A673 (cell line): ENCODE measurements around the gene POLR2B. TPM values are rescaled to one million over a fixed set of nuclear protein-coding genes. Genes with fewer than 3 reads are reported as not detected.
A peak's percentile ranks its signal among the peaks of the same experiment; 100 is the strongest.

Source experiments
- BruUV-seq: library from RNA; stranded (reverse); fragments of 400-500 nt; replicated peaks from 2 replicates; lab custom pipeline; 2021; lab: Mats Ljungman, UMichigan
- CTCF ChIA-PET: fragments of 300-600 bp; sonication (Branson Sonifier 250); formaldehyde crosslinking; loops from one replicate; lab custom pipeline; 2022; ENCODE audit warnings: antibody characterized with exemption; lab: Charles Lee
- POLR2A ChIA-PET: fragments of 300-600 bp; sonication (Branson Sonifier 250); formaldehyde crosslinking; loops from one replicate; lab custom pipeline; 2022; ENCODE audit warnings: antibody characterized with exemption; ENCODE audit not compliant: low non-redundant PET; lab: Charles Lee
- DNase-seq: peaks from one replicate; pipeline ENCODE4 v3.0.0-alpha.2; 2015; ENCODE audit warnings: low spot score
- H3K27ac ChIP-seq: fragments of 200-600 bp; sonication (generic); 2 replicates; pipeline ENCODE4 v1.5.1; 2016; ENCODE audit warnings: mixed run types, low read depth, mild to moderate bottlenecking, mixed read lengths, antibody characterized with exemption, low read length; ENCODE audit not compliant: poor library complexity, severe bottlenecking
- H3K27me3 ChIP-seq: fragments of 200-600 bp; sonication (generic); replicated peaks from 2 replicates; pipeline ENCODE4 v1.6.1; 2017; ENCODE audit warnings: mixed run types, low read depth, mild to moderate bottlenecking, mixed read lengths, antibody characterized with exemption, low read length; ENCODE audit not compliant: insufficient read depth, poor library complexity
- H3K36me3 ChIP-seq: fragments of 200-600 bp; sonication (generic); 2 replicates; pipeline ENCODE4 v1.6.1; 2016; ENCODE audit warnings: mixed run types, mild to moderate bottlenecking, mixed read lengths, antibody characterized with exemption, low read length; ENCODE audit not compliant: insufficient read depth, poor library complexity, severe bottlenecking
- H3K4me1 ChIP-seq: fragments of 200-600 bp; sonication (generic); 2 replicates; pipeline ENCODE4 v1.6.1; 2017; ENCODE audit warnings: mixed run types, mild to moderate bottlenecking, mixed read lengths, antibody characterized with exemption, low read length; ENCODE audit not compliant: insufficient read depth, poor library complexity, severe bottlenecking
- H3K4me3 ChIP-seq: fragments of 200-600 bp; sonication (generic); 2 replicates; pipeline ENCODE4 v1.5.1; 2016; ENCODE audit warnings: low read depth, mixed run types, mild to moderate bottlenecking, mixed read lengths, low read length; ENCODE audit not compliant: poor library complexity, severe bottlenecking
- H3K9me3 ChIP-seq: fragments of 200-600 bp; sonication (generic); 2 replicates; pipeline ENCODE4 v1.6.1; 2016; ENCODE audit warnings: mixed run types, low read depth, mild to moderate bottlenecking, mixed read lengths, antibody characterized with exemption, low read length; ENCODE audit not compliant: poor library complexity, severe bottlenecking
- EZH2 ChIP-seq: fragments of 200-600 bp; sonication (generic); IDR thresholded peaks from 2 replicates; pipeline ENCODE4 v1.6.1; 2017; ENCODE audit warnings: borderline replicate concordance, low read depth, mild to moderate bottlenecking, mixed read lengths, antibody characterized with exemption, low read length; ENCODE audit not compliant: poor library complexity, severe bottlenecking
- intact Hi-C: fragments of 100-400 bp; cut with micrococcal nuclease; formaldehyde crosslinking; loops from one replicate; pipeline ENCODE4 v1.10.0; 2022; ENCODE audit not compliant: unreplicated experiment
- total RNA-seq: library from RNA; stranded (reverse); gene quantifications from 2 replicates; pipeline ENCODE4 v1.2.3, GENCODE V29; 2021
- TF ChIP-seq, protein P1 (sequence below): fragments of 300-800, 200-600 bp; sonication (generic); conservative IDR thresholded peaks from 2 replicates; pipeline ENCODE4 v1.5.1; 2017; ENCODE audit warnings: low read depth, mild to moderate bottlenecking, antibody characterized with exemption, low read length, moderate library complexity, mixed read lengths

The POLR2B gene
- total RNA-seq, 1 experiment from 2014 or later = 71.9 TPM

GRCh38 chr4:56977321-56978012 lies 1.2 kb upstream of the POLR2B start, which contains the start of gene NOA1:
Gene NOA1 (minus strand): TSS chr4:56977606. CDS start chr4:56977585, 21 bp downstream.
- no peaks in the 10 kb centered on the region for H3K4me1 ChIP-seq
- H3K36me3 ChIP-seq = peaks cover 14% of the 10 kb centered on the region
- CTCF ChIA-PET = no interaction called here
- H3K4me3 ChIP-seq = peak within 1 kb of the TSS; percentile 84
- H3K27me3 ChIP-seq = no peaks in the 10 kb centered on the region
- intact Hi-C loops = no loop called here
- peak; percentile 95 for DNase-seq
- H3K9me3 ChIP-seq = no peaks in the 10 kb centered on the region
- peak within 1 kb of the TSS; percentile 68 for H3K27ac ChIP-seq
- TF ChIP-seq, protein P1, sequence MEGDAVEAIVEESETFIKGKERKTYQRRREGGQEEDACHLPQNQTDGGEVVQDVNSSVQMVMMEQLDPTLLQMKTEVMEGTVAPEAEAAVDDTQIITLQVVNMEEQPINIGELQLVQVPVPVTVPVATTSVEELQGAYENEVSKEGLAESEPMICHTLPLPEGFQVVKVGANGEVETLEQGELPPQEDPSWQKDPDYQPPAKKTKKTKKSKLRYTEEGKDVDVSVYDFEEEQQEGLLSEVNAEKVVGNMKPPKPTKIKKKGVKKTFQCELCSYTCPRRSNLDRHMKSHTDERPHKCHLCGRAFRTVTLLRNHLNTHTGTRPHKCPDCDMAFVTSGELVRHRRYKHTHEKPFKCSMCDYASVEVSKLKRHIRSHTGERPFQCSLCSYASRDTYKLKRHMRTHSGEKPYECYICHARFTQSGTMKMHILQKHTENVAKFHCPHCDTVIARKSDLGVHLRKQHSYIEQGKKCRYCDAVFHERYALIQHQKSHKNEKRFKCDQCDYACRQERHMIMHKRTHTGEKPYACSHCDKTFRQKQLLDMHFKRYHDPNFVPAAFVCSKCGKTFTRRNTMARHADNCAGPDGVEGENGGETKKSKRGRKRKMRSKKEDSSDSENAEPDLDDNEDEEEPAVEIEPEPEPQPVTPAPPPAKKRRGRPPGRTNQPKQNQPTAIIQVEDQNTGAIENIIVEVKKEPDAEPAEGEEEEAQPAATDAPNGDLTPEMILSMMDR = no peak
- TF ChIP-seq EZH2 = no peak
- BruUV-seq = no TSS peak
- POLR2A ChIA-PET = interaction anchor here (0.6 to 1.4 kb wide), 2 partner anchors 19 to 327 kb away, joined by 3 read pairs; no protein-coding TSS in a partner anchor

DNA sequence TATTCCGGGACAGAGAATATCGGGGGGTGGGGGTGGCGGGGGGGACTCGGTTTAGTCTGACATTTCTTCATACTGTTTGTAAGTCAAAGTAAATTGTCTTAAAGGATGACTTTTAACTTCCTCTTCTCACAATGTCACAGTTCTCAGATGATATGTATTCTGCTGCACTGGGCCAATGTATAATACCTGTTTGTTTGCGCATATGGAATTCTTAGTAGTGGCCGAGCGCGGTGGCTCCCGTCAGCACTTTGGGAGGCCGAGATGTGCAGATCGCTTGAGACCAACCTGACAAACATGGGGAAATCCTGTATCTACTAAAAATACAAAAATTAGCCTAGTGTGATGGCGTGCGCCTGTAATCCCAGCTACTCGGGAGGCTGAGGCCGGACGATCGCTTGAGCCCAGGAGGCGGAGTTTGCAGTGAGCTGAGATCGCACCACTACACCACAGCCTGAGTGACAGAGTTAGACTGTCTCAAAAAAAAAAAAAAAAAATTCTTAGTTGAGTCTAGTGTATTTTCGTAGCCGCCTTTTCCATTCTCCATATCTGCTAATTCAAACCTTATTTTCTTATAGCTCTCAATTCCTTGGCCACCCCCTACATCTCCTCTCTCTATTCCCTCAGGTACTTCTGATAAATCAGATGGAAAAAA lies 851 bp downstream of the POLR2B start:
- ChIA-PET CTCF (no interaction called here), POLR2A (no interaction called here)
- no TSS peak for BruUV-seq
- H3K36me3 ChIP-seq = no peaks in the 10 kb centered on the region
- TF ChIP-seq, protein P1 = no peak
- TF ChIP-seq EZH2 = no peak
- H3K9me3 ChIP-seq = no peaks in the 10 kb centered on the region
- no peaks in the 10 kb centered on the region for H3K4me1 ChIP-seq
- peak overlapping the region; percentile 84 for H3K4me3 ChIP-seq
- no peaks in the 10 kb centered on the region for H3K27me3 ChIP-seq
- no peak for DNase-seq
- no peak overlapping the region for H3K27ac ChIP-seq
- intact Hi-C loops = no loop called here

- peaks cover 4% of the 10 kb centered on the region for H3K36me3 ChIP-seq
- ChIA-PET POLR2A (no interaction called here), CTCF (no interaction called here)
- no peaks in the 10 kb centered on the region for H3K4me1 ChIP-seq
- H3K9me3 ChIP-seq = no peaks in the 10 kb centered on the region
- no peak overlapping the region for H3K4me3 ChIP-seq
- BruUV-seq = no TSS peak
- H3K27me3 ChIP-seq = no peaks in the 10 kb centered on the region
- intact Hi-C loops = no loop called here
- no peak for DNase-seq
- TF ChIP-seq, protein P1 = no peak
- no peak for TF ChIP-seq EZH2
- H3K27ac ChIP-seq = no peak overlapping the region
Observed at GRCh38 chr4:56981795-56982201, 3.1 kb downstream of the POLR2B start.
